HG03439 (cell line): ENCODE measurements around the gene KRTAP4-8.
"Not testable (repeated sequence)": the region's sequence is repeated elsewhere in the genome, so short reads cannot be mapped to it uniquely, and the experiment has no call there.

ENCODE experiments used
- ATAC-seq: cut with Tn5 transposase; IDR thresholded peaks from one replicate; pipeline ENCODE4 v1.9.1; 2021; ENCODE audit warnings: mild to moderate bottlenecking, moderate library complexity; ENCODE audit not compliant: unreplicated experiment

Gene KRTAP4-8

GRCh38 chr17:41065829-41066624, 31.9 kb downstream of the KRTAP4-8 start, which contains the start of gene KRTAP2-4:
Gene KRTAP2-4 (minus strand): TSS chr17:41065879. CDS start chr17:41065845, 34 bp downstream.
- no peak for ATAC-seq

DNA sequence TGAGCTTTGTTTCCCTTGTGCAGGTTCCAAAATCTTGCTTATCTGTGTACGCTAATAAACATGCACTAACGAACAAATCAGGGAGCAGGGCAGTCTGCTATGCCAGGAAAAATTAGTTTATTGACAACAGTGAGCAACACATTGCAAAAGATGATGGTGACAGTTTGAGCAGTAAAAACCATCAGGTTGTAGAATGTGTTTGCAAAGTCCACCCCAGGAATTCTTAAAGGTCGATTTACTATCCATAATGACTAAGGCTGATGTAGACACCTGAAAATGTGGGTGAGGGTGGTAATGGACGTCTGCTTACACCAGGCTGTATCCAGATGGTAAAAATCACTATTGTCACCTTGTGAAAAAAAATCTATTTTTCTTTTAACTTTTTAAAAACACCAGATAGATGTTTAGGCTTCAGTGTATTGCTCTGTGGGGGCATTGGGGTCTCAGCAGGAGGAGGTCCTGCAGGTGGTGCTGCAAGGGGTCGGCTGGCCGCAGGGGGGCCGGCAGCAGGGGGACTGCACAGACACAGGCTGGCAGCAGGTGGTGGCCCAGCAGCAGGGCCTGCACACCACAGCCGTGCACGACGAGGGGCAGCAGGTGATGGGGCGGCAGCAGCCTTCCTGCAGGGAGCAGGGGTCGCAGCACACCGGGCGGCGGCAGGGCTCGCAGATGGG, 32.8 kb downstream of the KRTAP4-8 start:
- not testable (repeated sequence) for ATAC-seq

DNA sequence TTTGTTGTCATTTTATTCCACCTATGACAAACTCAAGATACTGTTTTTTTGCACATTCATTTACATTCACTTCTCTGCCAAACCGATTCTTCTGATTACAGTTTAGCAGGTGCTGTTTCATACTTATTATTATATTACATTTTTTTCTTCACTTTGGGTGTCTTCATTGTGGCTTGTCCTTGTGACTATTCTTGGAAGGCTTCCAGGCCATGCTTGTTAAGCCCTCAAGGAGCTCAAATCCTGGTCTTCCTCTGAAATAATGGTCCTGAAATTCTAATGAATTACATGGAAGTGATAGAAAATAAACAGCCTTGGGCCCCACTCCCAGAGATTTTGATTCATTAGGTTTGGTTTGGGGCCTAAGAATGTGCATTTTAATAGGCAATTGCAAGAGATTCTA, 33.6 kb downstream of the KRTAP4-8 start:
- no peak for ATAC-seq

GRCh38 chr17:41063449-41063848, 34.5 kb downstream of the KRTAP4-8 start:
- no peak for ATAC-seq

- no peak for ATAC-seq
Measured at GRCh38 chr17:41061964-41062363, 36.0 kb downstream of the KRTAP4-8 start.

DNA sequence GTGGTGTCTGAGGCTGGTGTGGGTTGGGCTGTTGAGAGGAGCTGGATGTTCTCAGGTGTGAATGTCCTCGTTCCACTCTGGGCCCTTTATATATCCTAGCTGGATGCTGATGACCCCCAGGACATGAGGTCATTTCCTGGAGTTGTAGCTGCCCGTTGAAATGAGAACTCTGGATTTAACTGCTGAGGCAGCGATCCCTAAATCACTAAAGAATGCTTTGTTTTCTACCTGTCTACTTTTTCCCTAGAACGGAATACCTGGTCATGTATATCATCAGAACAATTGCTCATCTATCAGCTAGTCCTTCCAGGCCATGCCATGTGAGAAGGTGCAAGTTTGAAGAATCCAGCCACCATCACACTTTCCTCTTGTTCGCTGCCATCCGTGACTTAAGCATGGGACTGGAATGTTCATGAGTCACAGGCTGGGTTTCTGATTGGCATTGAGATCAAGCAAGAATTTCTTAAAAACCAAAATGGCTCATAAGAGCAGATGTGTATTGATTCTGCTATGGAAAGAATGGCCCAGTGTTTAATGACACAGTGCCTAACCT, 37.8 kb downstream of the KRTAP4-8 start, which contains the start of gene KRTAP2-3:
Gene KRTAP2-3 (minus strand): TSS at position 63 of the 553 bp plus-strand sequence. CDS start 64 bp downstream, outside the sequence.
- no peak for ATAC-seq

DNA sequence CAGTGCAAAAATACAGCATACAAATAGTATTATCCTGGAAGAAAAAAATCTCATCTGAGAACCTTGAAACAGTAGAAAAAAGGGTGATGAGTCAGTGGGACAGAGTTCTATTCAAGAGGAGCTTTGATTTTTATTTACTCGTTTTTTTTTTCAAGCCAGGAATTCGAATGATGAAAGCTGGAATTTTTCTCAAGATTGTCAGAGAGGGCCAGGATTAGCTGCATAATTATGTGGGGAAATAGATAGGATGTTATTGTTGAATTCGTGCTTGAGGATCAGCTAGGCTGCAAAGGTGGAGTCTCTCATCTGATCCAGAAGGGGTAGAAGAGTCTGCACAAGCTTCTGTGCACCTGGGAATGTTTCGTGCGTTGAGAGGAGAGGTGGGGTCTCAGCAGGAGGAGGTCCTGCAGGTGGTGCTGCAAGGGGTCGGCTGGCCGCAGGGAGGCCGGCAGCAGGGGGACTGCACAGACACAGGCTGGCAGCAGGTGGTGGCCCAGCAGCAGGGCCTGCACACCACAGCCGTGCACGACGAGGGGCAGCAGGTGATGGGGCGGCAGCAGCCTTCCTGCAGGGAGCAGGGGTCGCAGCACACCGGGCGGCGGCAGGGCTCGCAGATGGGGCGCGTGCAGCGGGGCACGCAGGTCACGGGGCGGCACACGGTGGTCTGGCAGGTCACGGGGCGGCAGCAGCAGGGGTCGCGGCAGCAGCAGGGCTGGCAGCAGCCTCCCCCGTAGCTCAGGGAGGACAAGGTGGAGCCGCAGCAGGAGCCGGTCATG, 38.5 kb downstream of the KRTAP4-8 start:
- not testable (repeated sequence) for ATAC-seq

GRCh38 chr17:41058741-41059140, 39.2 kb downstream of the KRTAP4-8 start:
- ATAC-seq, result no peak

DNA sequence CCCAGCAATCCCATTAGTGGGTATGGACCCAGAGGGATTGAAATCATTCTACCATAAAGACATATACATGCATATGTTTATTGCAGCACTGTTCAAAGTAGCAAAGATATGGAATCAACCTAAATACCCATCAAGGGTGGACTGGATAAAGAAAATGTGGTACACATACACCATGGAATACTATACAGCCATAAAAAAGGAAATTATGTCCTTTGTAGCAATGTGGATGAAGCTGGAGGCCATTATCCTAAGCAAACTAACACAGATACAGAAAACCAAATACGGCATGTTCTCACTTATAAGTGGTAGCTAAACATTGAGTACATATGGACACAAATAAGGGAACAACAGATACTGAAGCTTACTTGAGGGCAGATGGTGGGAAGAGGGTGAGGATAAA, 40.4 kb downstream of the KRTAP4-8 start:
- ATAC-seq, result no peak

GRCh38 chr17:41055130-41055529, 42.8 kb downstream of the KRTAP4-8 start, which contains the start of gene KRTAP2-2:
Gene KRTAP2-2 (minus strand): TSS chr17:41055230. CDS start chr17:41055211, 19 bp downstream.
- not testable (repeated sequence) for ATAC-seq

GRCh38 chr17:41054556-41054955, 43.4 kb downstream of the KRTAP4-8 start:
- not testable (repeated sequence) for ATAC-seq

DNA sequence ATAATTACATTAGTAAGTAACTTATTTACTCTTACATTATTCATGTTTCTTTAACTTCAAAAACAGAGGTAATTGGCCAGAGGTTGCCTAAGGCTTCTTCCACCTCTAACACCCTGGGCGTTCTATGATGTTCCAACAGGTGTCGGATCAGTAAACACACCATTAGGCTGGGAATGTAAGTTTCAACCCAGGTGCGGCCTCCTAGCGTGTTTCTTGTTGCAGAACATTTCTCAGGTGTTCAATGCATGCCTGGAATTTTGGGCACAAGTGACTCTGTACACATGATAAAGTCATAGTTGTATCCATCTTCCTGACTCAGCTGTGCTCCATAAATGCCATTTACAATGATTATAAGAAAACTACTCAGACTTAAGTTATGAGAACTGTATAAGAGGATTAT, 43.9 kb downstream of the KRTAP4-8 start:
- ATAC-seq, result no peak

GRCh38 chr17:41052566-41052965, 45.4 kb downstream of the KRTAP4-8 start:
- no peak for ATAC-seq

DNA sequence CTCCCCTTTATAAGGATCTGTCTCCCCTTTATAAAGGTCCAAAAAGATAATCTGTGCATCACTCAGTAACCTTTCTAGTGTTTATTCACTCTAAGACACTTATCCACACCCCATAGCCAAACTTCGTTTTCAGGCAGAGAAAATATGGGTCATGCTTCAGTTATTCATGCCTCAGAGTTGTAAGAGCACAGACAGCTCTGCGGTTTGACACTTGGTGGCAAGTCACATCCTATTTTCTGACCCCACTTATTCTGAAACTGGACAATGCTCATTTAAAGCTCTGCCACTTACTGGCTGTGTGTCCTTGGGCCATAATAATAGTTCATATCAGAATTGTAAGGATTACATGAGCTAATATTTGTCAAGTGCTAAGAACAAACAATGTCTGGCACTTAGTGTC, 48.8 kb downstream of the KRTAP4-8 start:
- no peak for ATAC-seq

DNA sequence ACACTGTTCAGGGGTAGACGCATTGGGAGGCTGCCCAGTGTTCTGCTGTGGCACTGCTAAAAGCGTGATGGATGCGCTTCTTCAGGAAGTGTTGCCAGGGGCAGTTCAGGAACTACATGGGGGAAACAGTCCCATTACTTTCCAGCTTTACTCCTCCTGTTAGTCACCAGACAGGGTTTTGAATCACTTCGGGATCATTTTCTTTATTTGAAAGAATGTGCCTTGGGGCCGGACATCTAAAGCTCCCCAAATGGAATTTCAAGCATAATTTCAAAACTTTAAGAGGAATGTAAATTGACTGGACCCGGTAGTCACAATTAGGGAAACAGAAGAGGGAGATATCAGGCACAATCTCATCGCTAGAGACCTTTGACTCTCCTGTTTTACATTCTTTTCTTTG, 49.5 kb downstream of the KRTAP4-8 start:
- ATAC-seq, result no peak
